Glomerular endothelial cell (primary cell): ENCODE measurements around the gene CRAT. TPM values are rescaled to one million over a fixed set of nuclear protein-coding genes. Genes with fewer than 3 reads are reported as not detected.

Source experiments
- DNase-seq: peaks from one replicate; pipeline ENCODE4 v3.0.0-alpha.2; 2011; ENCODE audit warnings: low read depth, low spot score; ENCODE audit errors: extremely low read depth
- total RNA-seq: library from RNA; depleted of rRNA; stranded (reverse); fragments of >200 nt; gene quantifications from 2 replicates; pipeline ENCODE4 v1.2.3, GENCODE V29; 2015

CRAT gene
- total RNA-seq, 1 donor from 2014 or later, result 46.1 TPM

DNA sequence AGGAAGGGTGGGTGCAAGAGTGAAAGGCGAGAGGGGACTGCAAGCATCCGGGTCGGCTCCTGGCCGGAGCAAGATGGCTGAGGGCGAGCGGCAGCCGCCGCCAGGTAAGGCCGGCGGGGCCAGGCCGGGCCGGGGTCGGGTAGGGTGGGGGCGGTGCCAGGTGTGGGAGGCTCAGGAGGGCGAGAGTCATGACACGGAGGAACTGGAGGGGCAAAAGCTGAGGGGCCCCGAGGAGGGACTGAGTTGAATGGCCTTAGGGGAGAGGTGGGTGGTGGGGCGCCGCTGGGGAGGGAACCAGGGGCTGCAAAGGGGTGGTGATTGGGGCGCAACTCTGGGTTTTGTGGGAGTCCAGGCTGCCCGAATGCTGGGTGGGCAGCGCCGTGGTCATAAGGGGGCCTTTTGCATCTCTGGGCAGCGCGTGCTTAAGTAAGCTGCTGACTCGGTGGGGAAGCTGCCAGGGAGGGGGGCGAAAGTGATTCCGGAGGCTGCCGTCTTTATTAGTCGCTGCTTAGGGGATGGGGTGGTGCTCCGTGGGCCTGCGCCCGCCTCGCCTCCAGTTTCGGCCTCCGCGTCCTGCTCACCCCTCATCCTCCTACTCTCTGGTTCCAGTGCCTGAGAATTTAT is 1.0 kb upstream of the CRAT start:
- DNase-seq, result no peak

DNA sequence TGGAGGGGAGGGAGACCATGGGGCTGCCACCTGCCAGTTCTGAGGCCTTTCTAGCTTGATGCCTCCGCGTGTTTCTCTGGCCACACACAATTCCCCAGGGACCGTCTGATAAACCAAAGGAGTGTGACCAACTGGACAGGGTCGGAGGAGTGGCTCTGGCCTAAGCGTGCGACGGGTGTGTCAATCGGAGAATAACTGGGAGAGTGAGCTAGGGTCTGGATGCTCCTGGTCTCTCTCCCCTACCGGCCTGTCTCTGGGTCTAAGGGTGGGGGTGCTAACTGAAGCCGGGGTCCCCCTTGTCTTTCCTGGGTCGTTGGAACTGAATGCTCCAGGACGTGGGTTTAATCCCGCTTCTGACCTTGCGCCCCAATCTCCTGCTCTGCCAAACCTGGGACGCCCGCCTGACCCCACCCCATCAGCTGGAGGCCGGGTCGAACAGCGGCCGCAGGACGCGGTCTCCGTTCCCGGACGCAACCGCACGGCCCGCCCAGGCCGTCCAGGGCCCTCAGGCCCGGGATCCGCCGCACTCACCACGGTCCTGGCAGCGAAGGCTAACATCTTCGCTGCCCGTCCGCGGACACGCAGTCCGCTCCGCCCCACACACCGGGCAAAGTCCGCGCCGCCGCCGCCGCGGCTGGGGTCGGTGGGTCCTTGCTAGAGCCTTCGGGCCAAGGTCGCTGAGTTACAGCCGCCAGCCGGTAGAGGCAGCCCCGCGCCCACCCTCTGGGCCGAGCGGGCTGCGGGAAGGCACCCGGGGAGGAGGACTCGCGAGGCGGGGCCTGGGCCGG is 447 bp downstream of the CRAT start:
- DNase-seq, result no peak

DNA sequence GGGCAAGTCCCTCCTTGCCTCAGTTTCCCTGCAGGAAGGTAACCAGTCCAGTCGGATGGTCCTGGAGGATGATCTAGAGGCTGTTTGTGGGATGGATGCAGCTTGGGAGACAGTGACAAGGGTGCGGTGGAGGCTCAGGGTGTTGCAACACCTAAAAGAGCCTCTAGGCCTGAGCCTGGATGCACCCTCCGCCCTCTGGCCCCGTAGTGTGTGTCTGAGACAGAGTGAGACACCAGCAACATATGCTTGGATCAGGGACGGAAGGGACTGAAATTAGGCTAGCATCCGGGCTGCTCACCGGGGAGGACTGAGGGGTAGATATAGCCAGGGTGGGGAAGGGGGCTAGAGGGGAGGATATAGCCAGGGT is 1.1 kb downstream of the CRAT start:
- DNase-seq, result no peak

DNA sequence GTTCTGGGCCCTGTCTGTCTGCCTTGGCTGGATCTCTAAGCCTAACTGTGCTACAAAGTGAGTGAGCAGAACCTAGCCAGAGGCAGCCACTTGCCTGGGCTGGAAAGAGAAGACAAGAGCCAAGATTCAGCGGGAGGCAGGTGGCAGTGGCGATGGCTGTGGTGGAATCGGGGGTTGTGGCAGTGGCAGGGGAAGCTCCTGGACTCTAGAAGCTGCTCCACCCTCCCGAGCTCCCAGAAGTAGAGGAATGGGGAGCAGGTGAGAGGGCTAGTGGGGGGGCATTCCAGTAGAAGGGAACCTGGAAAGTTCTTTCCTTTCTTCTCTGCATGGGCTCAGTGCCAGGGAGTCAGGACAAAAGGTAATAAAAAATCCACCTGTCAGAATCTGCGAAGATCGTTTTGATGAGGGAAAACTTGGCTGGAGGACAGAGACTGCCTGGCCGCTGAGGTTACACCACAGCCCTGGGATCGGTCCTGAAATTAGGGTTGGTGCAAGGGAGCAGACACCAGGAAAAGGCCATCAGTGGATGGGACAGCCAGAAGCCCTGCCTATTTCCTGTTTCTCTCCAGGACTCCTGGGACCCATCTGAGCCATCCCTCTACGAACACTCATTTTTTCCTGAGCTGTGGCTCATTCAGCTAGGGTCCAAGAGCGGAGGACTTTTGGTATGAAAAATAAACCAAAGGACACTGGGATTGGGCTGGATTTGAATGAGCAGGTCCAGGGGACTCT is 1.6 kb downstream of the CRAT start:
- DNase-seq, result no peak

- no peak for DNase-seq
These were observed 2.3 kb downstream of the CRAT start for GRCh38 chr9:129108083-129108804.

- no peak for DNase-seq
These were observed 2.9 kb downstream of the CRAT start for GRCh38 chr9:129107651-129108050.

- DNase-seq, result no peak
These were observed 4.5 kb downstream of the CRAT start for GRCh38 chr9:129105857-129106694.

- DNase-seq, result no peak
These were observed 6.5 kb downstream of the CRAT start for GRCh38 chr9:129104051-129104450.

- no peak for DNase-seq
These were observed 7.0 kb downstream of the CRAT start for GRCh38 chr9:129103595-129103965.

- no peak for DNase-seq
These were observed 7.6 kb downstream of the CRAT start for GRCh38 chr9:129102791-129103594.

GRCh38 chr9:129102095-129102525 is 8.5 kb downstream of the CRAT start:
- DNase-seq, result no peak

DNA sequence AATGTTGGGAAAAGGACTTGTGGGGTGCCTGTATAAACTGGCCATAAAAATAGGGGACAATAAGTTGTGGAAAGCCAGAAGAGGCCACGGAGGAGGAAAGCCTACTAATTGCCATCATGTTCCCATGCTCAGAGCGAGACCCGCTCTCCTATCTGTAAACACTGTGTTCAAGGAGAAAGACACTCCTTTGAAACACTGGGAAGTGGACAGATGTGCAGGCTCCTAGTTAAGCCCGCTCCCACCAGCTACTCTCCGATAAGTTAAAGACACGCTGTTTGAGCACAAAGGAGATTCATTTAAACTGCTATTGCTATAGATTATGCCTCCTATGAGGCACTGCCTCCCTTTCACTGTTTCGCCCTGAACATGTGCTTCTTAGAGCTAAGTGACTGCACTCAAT is 9.3 kb downstream of the CRAT start:
- no peak for DNase-seq

DNA sequence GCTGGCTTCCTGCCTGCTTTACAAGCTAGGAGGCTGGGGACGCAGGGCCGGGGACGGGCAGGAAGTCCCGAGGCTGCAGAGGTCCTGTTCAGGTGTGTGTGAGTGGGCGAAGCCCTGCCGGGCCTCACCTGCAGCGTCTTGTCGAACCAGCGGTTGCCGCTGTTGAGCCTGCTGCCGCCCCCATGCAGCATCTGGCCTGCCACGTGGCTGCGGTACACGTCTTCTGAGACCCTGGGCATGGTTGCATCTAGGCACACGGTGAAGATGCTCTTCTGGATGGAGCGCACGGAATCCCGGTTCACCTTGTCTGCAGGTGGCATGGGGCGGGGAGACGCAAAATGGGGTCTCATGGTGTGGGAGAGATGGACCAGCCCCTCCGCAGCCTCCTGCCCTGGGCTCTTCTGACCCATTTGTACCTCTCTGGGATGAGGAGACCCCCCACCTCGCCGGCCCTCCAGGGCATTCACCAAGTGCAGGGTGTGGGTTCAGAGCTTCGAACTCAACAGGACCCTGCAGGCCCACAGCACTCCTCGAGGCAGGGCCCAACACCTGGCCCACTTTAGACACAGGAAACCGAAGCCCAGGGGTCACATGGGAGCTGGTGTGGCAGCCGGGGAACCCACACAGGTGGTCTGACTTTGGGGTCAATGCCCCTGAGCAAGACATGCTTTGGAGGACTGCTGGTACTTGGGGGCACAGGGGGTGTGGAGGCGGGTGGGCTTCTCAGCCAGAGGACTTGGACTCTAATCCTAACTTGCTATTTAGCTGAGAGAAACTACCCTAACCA is 10.0 kb downstream of the CRAT start:
- DNase-seq, result no peak

DNA sequence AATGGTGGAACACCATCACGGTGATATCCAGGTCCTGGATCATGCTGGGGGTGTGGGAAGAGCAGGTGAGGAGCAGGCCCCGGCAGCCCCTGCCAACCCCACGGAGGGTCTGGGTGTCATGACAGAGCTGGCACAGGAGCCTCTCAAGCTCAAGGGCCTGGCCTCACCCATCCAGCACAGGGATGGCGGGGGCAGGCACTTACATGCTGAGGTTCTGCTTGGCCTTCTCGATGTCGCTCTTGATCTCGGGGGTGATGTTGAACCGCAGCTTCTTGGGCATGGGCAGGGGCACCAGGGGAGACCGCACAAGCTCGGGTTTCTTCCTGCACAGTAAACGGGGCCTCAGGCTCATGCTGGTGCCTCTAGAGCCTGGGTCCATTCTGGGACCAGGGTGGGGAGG is 12.3 kb downstream of the CRAT start:
- DNase-seq, result no peak

- DNase-seq, result no peak
These were observed 12.8 kb downstream of the CRAT start for GRCh38 chr9:129097671-129098306.

- DNase-seq, result no peak
These were observed 14.7 kb downstream of the CRAT start for GRCh38 chr9:129095908-129096307.

- DNase-seq, result no peak
These were observed 15.4 kb downstream of the CRAT start for GRCh38 chr9:129095170-129095667.
